GM06990 (cell line): Measurements from ENCODE around the gene PHF21A.

Source experiments
- DNase-seq: peaks from one replicate; pipeline ENCODE4 v3.0.0-alpha.2; 2011; ENCODE audit not compliant: insufficient read length; ENCODE audit errors: extremely low read depth
- H3K27me3 ChIP-seq: replicated peaks from 2 replicates; pipeline ENCODE4 v1.6.0; 2011; ENCODE audit warnings: low read length; ENCODE audit not compliant: control insufficient read depth, insufficient read depth
- H3K36me3 ChIP-seq: 2 replicates; pipeline ENCODE4 v1.5.1; 2011; ENCODE audit warnings: low read length; ENCODE audit not compliant: control insufficient read depth, insufficient read depth
- H3K4me3 ChIP-seq: replicated peaks from 2 replicates; pipeline ENCODE4 v1.5.1; 2011; ENCODE audit warnings: low read depth, mild to moderate bottlenecking, control low read depth, low read length
- CTCF ChIP-seq: IDR thresholded peaks from 2 replicates; pipeline ENCODE4 v1.5.1; 2011; ENCODE audit warnings: low read length, control low read depth, mild to moderate bottlenecking, inconsistent platforms; ENCODE audit not compliant: insufficient read depth, poor library complexity, severe bottlenecking

Gene PHF21A

GRCh38 chr11:45899448-45900174 is 221.6 kb downstream of the PHF21A start:
- peaks cover 5% of the 10 kb centered on the region for H3K27me3 ChIP-seq
- no peak for TF ChIP-seq CTCF
- H3K4me3 ChIP-seq = peak overlapping the region; percentile 50
- no peaks in the 10 kb centered on the region for H3K36me3 ChIP-seq
- DNase-seq = peak; percentile 76

- no peak for DNase-seq
- TF ChIP-seq CTCF = no peak
- Histone ChIP-seq H3K4me3 (no peak overlapping the region), H3K27me3 (peaks cover 5% of the 10 kb centered on the region), H3K36me3 (no peaks in the 10 kb centered on the region)
These were observed 222.2 kb downstream of the PHF21A start for GRCh38 chr11:45899086-45899447.

- Histone ChIP-seq H3K27me3 (peaks cover 5% of the 10 kb centered on the region), H3K36me3 (no peaks in the 10 kb centered on the region), H3K4me3 (no peak overlapping the region)
- no peak for TF ChIP-seq CTCF
- no peak for DNase-seq
These were observed 223.7 kb downstream of the PHF21A start for GRCh38 chr11:45897556-45897955.

GRCh38 chr11:45896422-45896984 is 224.8 kb downstream of the PHF21A start:
- TF ChIP-seq CTCF = no peak
- no peak overlapping the region for H3K4me3 ChIP-seq
- H3K27me3 ChIP-seq = peaks cover 5% of the 10 kb centered on the region
- no peak for DNase-seq
- H3K36me3 ChIP-seq = no peaks in the 10 kb centered on the region

- no peak for TF ChIP-seq CTCF
- H3K27me3 ChIP-seq = peaks cover 1% of the 10 kb centered on the region
- H3K36me3 ChIP-seq = no peaks in the 10 kb centered on the region
- DNase-seq = no peak
- no peak overlapping the region for H3K4me3 ChIP-seq
These were observed 225.5 kb downstream of the PHF21A start for GRCh38 chr11:45895553-45896259.
